DND-41 (cell line): ENCODE results near the gene EFCAB11.

Experiments
- ATAC-seq: fragments of 200-7000 bp; cut with Tn5 transposase; 3 replicates; pipeline ENCODE4 v1.9.1; 2021; ENCODE audit warnings: low read depth; ENCODE audit not compliant: insufficient read depth
- DNase-seq: peaks from one replicate; pipeline ENCODE4 v3.0.0-alpha.2; 2020
- H2AFZ ChIP-seq: 2 replicates; pipeline ENCODE4 v1.6.0; 2012; ENCODE audit warnings: low read depth, low read length
- H3K27ac ChIP-seq: 2 replicates; pipeline ENCODE4 v1.5.1; 2012; ENCODE audit warnings: low read length, inconsistent platforms
- H3K27me3 ChIP-seq: fragments of 200-600 bp; sonication (generic); 2 replicates; pipeline ENCODE4 v1.6.0; 2012; ENCODE audit warnings: low read length, mild to moderate bottlenecking, inconsistent platforms; ENCODE audit not compliant: insufficient read depth, poor library complexity
- H3K36me3 ChIP-seq: 2 replicates; pipeline ENCODE4 v1.5.1; 2012; ENCODE audit warnings: low read length, inconsistent platforms; ENCODE audit not compliant: insufficient read depth
- H3K4me1 ChIP-seq: 2 replicates; pipeline ENCODE4 v1.5.1; 2012; ENCODE audit warnings: mild to moderate bottlenecking, low read length; ENCODE audit not compliant: insufficient read depth
- H3K4me2 ChIP-seq: 2 replicates; pipeline ENCODE4 v1.6.0; 2012; ENCODE audit warnings: mild to moderate bottlenecking, moderate library complexity, low read length, inconsistent platforms; ENCODE audit not compliant: insufficient read depth
- H3K4me3 ChIP-seq, 2 experiments: fragments of 200-600 bp in 1 of 2; shearing (Covaris generic) in 1 of 2; 2 replicates each; pipeline ENCODE4 v1.5.1; 2012 to 2016; ENCODE audit warnings: inconsistent platforms in 2 of 2, low read length in 2 of 2, mild to moderate bottlenecking in 2 of 2, low read depth in 1 of 2, moderate library complexity in 1 of 2
- H3K79me2 ChIP-seq: 2 replicates; pipeline ENCODE4 v1.6.0; 2012; ENCODE audit warnings: low read length, inconsistent platforms; ENCODE audit not compliant: insufficient read depth
- H3K9ac ChIP-seq: 2 replicates; pipeline ENCODE4 v1.6.0; 2012; ENCODE audit warnings: low read depth, mild to moderate bottlenecking, inconsistent platforms, low read length, moderate library complexity
- H3K9me3 ChIP-seq: 2 replicates; pipeline ENCODE4 v1.5.1; 2012; ENCODE audit warnings: low read length, moderate library complexity, mild to moderate bottlenecking, inconsistent platforms; ENCODE audit not compliant: insufficient read depth, severe bottlenecking
- H4K20me1 ChIP-seq: 2 replicates; pipeline ENCODE4 v1.6.0; 2012; ENCODE audit warnings: low read length; ENCODE audit not compliant: insufficient read depth
- EZH2 ChIP-seq: IDR thresholded peaks from 3 replicates; pipeline ENCODE4 v1.6.1; 2012; ENCODE audit warnings: borderline replicate concordance, low read depth, mild to moderate bottlenecking, moderate library complexity, low read length, inconsistent platforms; ENCODE audit not compliant: severe bottlenecking
- TF ChIP-seq, protein P1 (sequence below): IDR thresholded peaks from 2 replicates; pipeline ENCODE4 v1.5.1; 2012; ENCODE audit warnings: borderline replicate concordance, low read length, moderate library complexity, mild to moderate bottlenecking; ENCODE audit not compliant: poor library complexity, severe bottlenecking; ENCODE audit errors: extremely low read depth

EFCAB11 gene

DNA sequence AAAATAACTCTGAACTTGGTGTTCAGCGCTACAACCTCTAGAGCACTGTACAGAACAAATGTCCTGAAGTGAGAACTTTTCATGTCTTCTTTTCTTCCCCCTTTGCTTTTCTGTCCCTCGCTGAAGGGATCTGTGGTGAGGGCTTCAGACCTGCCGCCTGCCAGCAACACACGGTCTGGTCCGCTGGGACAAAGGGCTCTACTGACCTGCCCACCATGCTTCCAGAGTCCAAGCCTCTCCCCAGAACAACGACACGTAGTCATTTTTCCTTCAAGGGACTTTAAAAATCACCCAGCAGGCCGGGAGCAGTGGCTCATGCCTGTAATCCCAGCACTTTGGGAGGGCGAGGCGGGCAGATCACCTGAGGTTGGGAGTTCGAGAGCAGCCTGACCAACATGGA is 140.4 kb downstream of the EFCAB11 start:
- H3K79me2 ChIP-seq, result no peaks in the 10 kb centered on the region
- no peak for ATAC-seq
- no peak overlapping the region for H3K4me3 ChIP-seq
- DNase-seq, result no peak
- H3K9me3 ChIP-seq, result no peaks in the 10 kb centered on the region
- no peaks in the 10 kb centered on the region for H4K20me1 ChIP-seq
- no peak overlapping the region for H3K27ac ChIP-seq
- H2AFZ ChIP-seq, result no peak overlapping the region
- H3K4me2 ChIP-seq, result no peak overlapping the region
- no peaks in the 10 kb centered on the region for H3K27me3 ChIP-seq
- no peak overlapping the region for H3K9ac ChIP-seq
- no peaks in the 10 kb centered on the region for H3K4me1 ChIP-seq
- H3K36me3 ChIP-seq, result no peaks in the 10 kb centered on the region
- TF ChIP-seq, protein P1, sequence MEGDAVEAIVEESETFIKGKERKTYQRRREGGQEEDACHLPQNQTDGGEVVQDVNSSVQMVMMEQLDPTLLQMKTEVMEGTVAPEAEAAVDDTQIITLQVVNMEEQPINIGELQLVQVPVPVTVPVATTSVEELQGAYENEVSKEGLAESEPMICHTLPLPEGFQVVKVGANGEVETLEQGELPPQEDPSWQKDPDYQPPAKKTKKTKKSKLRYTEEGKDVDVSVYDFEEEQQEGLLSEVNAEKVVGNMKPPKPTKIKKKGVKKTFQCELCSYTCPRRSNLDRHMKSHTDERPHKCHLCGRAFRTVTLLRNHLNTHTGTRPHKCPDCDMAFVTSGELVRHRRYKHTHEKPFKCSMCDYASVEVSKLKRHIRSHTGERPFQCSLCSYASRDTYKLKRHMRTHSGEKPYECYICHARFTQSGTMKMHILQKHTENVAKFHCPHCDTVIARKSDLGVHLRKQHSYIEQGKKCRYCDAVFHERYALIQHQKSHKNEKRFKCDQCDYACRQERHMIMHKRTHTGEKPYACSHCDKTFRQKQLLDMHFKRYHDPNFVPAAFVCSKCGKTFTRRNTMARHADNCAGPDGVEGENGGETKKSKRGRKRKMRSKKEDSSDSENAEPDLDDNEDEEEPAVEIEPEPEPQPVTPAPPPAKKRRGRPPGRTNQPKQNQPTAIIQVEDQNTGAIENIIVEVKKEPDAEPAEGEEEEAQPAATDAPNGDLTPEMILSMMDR, result no peak
- no peak for TF ChIP-seq EZH2

DNA sequence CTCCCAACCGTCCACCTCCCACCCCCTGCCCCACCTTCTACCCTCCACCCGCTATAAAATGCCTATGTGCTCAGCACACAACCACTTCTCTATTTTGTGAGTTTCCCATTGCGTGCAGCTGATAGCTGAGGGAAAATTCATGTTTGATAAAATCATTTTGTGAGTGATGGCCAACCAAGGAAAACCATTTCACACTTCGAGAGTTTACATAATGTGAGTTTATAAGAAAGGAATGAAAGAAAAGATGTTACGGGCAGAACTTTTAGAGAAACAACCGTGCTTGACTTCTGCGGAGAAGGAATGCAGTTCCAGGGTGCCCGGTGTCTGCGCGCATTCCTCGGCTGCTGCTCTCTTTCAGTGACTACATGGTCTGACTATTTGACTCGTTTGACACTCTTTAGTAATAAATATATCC is 140.9 kb downstream of the EFCAB11 start:
- H4K20me1 ChIP-seq, result no peaks in the 10 kb centered on the region
- H3K9me3 ChIP-seq, result no peaks in the 10 kb centered on the region
- no peak overlapping the region for H3K4me2 ChIP-seq
- ATAC-seq (no peak), DNase-seq (no peak)
- no peak overlapping the region for H3K4me3 ChIP-seq
- no peaks in the 10 kb centered on the region for H3K36me3 ChIP-seq
- H3K27ac ChIP-seq, result no peak overlapping the region
- H3K27me3 ChIP-seq, result no peaks in the 10 kb centered on the region
- H3K9ac ChIP-seq, result no peak overlapping the region
- H3K79me2 ChIP-seq, result no peaks in the 10 kb centered on the region
- TF ChIP-seq, protein P1, result no peak
- no peak for TF ChIP-seq EZH2
- H3K4me1 ChIP-seq, result no peaks in the 10 kb centered on the region
- H2AFZ ChIP-seq, result no peak overlapping the region

DNA sequence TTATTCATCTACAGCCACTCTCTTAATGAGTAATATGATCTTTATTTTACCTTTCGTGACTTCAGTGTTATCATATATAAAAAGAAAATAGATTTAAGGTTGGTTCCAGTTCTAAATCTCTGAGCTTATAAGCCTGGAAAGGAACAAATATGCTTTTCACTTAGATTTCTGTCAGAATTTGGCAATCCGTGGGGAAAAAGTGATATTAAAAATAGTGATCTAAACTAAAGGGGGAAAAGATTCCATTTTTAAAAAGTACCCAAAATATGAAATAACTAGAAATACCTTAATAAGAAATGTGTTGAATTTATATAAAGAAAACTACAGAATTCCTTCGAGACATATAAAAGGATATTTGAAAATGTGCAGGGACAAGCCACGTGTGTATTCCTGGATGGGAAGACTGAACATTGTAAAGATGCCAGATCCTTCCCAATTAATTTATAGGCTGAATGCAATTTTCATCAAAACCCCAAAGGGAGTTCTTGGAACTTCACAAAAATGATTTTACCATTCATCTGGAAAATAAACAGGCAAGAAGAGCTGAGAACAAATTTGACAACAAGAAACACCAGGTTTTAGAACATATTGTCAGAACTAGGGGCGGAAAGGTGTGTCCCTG is 142.5 kb downstream of the EFCAB11 start:
- ATAC-seq, result no peak
- Histone ChIP-seq H3K9me3 (no peaks in the 10 kb centered on the region), H2AFZ (no peak overlapping the region), H3K27ac (no peak overlapping the region), H3K79me2 (no peaks in the 10 kb centered on the region), H3K4me1 (no peaks in the 10 kb centered on the region), H4K20me1 (no peaks in the 10 kb centered on the region), H3K36me3 (no peaks in the 10 kb centered on the region), H3K4me2 (no peak overlapping the region), H3K4me3 (no peak overlapping the region), H3K27me3 (no peaks in the 10 kb centered on the region), H3K9ac (no peak overlapping the region)
- no peak for DNase-seq
- TF ChIP-seq, protein P1, result no peak
- TF ChIP-seq EZH2, result no peak

DNA sequence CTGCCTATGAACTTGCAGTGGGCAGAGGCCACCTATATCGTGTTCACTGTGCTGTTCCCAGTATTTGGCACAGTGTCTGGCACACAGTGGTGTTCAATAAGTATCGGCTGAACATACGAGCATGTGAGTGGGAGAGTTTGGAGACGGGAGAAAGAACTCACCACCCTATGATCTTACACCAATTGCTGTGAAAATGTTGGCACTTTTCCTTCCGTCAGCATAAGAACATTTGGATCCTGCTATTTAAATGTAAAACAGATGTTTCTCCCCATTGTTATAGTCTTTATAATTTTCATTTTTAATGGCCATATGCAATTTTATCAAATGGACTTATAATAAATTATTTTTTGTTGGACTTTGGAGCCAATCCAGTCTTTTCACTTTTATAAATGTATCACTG is 144.4 kb downstream of the EFCAB11 start:
- H2AFZ ChIP-seq, result no peak overlapping the region
- ATAC-seq (no peak), DNase-seq (no peak)
- no peak overlapping the region for H3K27ac ChIP-seq
- H3K9ac ChIP-seq, result no peak overlapping the region
- no peak overlapping the region for H3K4me3 ChIP-seq
- no peaks in the 10 kb centered on the region for H3K4me1 ChIP-seq
- H3K4me2 ChIP-seq, result no peak overlapping the region
- no peaks in the 10 kb centered on the region for H3K9me3 ChIP-seq
- TF ChIP-seq EZH2, result no peak
- TF ChIP-seq, protein P1, result no peak
- H3K27me3 ChIP-seq, result no peaks in the 10 kb centered on the region
- no peaks in the 10 kb centered on the region for H3K79me2 ChIP-seq
- H3K36me3 ChIP-seq, result no peaks in the 10 kb centered on the region
- H4K20me1 ChIP-seq, result no peaks in the 10 kb centered on the region
